Suppressor macrophage treated with lipopolysaccharide for 4 hours (primary cell): ENCODE results near the gene PDAP1.
"Not testable (repeated sequence)": the region's sequence is repeated elsewhere in the genome, so short reads cannot be mapped to it uniquely, and the experiment has no call there.

Source experiments
- DNase-seq: peaks from one replicate; pipeline ENCODE4 v3.0.0-alpha.2; 2020

PDAP1 gene

DNA sequence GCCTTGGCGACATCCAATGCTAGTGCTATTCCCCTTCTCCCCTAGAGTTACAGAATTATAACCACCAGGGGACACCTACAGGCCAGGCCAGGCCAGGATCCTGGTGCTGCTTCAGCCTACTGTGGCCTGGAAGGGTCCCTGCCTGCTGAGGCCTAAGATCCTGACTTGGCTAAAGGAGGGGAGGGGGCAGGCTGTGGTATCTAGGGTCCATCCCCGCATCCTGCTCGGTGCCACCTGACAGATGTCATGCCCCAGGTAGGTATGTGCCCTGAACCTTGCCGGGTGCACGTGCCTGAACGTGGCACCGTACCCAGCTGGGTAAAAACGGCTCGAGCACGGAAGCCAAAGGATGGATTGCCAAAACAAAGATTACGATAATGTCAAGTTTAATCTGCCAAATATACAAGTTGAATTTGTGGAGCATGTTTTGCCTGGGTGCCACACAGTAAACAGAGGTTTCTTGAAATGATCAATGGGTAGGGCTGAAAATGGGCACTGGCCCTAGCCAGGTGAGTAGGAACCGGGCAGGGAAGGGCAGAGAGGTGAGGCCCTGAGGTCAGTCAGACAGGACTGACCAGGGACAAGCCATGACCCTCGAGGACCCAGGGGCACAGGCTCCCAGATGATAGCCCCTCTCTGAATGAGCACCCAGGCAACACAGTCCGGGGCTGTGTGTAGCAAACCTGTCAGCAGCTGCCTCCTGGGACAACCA lies 12.6 kb downstream of the PDAP1 start:
- DNase-seq, result no peak

DNA sequence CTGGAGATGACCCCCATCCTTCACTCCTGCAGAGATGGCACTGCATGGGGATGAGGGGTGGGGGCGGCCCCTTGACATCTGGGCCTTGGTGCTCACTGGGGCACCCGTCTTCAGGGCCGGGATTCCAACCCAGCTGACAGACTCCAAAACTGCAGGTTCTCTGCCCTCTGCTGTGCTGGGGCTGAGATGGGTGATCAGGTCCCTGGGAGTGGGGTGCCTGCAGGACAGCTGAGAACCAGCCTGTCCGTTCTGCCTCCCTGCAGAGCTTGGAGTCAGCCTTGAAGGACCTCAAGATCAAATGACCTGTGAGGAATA lies 14.3 kb downstream of the PDAP1 start:
- no peak for DNase-seq

DNA sequence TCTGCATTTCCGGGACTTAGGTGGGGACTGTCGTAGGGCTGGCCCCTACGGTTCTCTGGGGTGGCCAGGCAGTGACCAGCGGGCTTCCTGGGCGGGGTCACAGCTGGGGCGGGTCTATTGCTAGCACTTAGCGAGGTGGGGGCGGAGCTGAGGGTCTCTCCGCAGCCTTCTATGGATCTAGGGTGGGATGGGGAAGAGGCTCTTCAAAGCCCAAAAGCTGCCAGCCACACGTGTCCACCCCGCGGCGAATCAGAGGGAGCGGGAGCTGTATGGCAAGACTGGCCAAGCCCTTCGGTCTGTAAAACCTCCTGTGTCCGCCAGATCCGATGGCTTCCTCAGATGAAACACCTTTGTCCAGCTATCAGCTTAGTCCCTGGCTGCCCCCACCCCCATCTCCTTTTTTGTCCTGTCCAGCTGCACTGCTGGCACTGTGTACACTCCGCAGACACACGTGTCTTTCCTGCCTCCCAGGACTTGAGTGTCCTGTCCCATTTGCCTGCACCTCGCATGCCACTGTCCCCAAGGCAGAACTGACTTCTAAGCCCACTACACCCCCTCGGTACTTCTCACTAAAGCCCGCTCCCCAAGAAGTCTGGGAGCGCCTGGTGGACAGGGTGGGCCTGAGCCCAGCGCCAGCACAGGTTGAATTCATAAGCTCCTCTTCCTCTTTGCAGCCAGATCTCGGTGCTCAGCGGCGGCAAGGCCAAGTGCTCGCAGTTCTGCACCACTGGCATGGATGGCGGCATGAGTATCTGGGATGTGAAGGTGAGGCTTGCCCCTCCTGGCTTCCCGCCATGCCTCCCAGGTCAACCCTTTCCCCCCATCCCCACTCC lies 14.8 kb downstream of the PDAP1 start:
- DNase-seq, result no peak

DNA sequence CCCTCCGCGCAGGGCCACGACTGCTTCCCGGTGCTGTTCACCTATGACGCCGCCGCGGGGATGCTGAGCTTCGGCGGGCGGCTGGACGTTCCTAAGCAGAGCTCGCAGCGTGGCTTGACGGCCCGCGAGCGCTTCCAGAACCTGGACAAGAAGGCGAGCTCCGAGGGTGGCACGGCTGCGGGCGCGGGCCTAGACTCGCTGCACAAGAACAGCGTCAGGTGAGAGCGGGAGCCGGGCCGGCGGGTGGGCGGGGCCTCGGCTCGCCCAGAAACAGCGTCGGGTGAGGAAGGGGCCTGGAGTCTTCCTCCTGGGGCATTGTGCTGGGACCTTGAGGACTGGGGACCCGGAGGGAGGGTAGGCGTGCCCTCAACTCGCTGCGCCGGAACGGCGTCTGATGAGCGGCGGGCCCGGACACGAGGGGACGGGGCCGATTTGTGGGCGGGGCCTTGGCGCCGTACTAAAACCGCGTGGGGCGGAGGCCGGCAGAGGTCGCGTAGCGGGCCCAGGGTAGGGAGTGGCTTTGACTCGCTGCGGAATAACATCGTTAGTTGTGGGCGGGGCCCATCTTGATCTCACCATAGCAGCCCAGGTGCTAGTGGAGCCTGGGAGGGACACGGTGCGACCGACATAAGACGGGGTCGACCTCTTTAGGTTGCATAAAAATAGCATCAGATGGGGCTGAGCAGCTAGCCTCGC lies 15.6 kb downstream of the PDAP1 start:
- DNase-seq, result peak; percentile 47

DNA sequence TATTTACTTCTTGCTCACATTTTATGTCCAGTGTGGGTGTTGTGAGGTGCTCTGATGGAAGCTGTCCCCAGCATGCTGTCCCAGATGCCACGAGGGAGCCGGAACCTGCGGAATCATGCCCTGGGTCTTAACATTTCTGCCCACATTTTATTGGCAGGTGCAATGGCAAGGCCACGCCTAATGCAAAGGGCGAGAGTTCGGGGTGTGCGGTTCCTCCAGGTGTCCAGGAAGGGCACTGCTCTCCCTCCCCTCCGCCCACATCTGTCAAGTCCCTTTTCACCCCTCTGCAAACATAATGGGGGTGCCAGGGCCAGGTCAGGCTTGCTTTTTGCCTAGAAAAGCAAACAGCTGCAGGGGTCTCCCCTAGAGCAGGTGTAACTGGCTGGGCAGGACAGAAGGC lies 16.4 kb downstream of the PDAP1 start:
- no peak for DNase-seq

DNA sequence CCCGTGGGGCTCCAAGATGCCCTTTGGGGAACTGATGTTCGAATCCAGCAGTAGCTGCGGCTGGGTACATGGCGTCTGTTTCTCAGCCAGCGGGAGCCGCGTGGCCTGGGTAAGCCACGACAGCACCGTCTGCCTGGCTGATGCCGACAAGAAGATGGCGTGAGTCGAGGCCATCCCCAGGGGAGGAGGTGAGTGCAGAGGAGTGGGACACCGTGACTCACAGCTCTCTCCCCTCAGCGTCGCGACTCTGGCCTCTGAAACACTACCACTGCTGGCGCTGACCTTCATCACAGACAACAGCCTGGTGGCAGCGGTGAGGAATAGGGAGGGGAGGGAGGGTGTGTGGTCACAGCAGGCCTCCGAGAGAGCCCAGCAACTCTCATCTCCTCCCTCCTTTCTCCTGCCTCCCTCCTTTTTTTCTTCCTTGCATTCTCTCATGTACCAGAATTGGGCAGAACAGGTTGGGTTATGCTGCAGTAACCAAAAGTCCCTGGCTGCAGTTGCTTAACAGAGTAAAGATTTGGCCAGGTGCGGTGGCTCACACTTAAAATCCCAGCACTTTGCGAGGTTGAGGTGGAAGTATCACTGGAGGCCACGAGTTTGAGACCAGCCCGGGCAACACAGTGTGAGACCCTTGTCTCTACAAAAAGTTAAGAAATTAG lies 17.3 kb downstream of the PDAP1 start:
- no peak for DNase-seq

DNA sequence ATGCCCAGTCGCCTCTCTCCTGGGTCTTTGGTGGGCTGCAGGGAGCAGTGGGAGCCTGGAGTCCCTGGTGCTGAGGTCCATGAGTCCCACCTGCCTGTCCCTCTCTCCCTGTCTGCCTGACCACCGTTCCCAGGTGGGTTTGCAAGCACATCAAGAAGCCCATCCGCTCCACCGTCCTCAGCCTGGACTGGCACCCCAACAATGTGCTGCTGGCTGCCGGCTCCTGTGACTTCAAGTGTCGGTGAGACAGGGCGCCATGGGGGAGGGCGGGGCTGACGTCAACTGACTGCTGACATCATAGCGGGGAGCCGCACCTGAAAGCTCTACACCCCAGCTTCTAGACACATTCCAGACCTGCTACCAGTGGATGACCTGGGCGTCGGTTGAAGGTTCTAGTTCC lies 18.6 kb downstream of the PDAP1 start:
- DNase-seq, result no peak

DNA sequence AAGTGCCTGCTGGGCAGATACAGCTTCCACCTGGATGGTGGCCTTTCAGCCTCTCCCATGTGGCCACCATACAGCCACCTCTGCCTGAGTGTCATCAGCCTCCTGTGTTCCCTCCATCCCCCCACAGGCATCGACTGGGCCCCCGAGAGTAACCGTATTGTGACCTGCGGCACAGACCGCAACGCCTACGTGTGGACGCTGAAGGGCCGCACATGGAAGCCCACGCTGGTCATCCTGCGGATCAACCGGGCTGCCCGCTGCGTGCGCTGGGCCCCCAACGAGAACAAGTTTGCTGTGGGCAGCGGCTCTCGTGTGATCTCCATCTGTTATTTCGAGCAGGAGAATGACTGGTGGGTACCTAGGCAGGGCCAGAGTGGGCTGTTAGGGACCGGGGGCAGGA lies 20.5 kb downstream of the PDAP1 start:
- DNase-seq, result no peak

DNA sequence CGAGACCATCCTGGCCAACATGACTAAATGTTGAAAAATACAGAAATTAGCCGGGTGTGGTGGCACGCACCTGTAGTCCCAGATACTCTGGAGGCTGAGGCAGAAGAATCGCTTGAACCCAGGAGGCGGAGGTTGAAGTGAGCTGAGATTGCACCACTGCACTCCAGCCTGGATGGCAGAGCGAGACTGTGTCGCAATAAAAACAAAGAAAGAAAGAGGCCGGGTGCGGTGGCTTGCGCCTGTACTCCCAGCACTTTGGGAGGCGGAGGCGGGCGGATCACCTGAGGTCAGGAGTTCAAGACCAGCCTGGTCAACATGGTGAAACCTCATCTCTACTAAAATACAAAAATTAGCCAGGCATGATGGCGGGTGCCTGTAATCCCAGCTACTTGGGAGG lies 21.2 kb downstream of the PDAP1 start:
- DNase-seq, result not testable (repeated sequence)

DNA sequence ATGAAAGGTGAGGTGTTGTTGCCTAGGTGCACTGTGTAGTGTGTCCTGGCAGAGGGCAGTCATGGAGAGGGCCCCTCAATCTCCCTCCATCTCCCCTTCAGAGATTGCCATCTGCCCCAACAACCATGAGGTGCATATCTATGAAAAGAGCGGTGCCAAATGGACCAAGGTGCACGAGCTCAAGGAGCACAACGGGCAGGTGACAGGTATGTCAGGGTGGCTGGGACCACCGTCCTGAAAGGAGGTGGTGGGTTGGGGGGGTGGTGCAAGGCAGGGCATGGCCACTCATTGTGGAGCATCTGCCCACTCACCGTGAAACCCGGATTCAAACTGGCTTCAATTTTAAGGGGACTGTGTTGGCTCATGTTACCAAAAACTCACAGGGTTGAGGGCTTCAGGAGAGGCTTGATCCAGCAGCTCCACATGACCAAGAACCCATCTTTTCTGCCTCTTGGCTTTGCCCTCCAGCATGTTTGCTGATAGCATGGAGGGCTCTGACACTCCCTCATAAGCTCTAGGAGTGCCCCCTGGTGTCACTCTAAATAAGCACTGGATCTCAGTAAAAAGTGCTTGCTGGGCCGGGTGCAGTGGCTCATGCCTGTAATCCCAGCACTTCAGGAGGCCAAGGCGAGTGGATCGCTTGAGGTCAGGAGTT lies 21.7 kb downstream of the PDAP1 start:
- peak; percentile 63 for DNase-seq

DNA sequence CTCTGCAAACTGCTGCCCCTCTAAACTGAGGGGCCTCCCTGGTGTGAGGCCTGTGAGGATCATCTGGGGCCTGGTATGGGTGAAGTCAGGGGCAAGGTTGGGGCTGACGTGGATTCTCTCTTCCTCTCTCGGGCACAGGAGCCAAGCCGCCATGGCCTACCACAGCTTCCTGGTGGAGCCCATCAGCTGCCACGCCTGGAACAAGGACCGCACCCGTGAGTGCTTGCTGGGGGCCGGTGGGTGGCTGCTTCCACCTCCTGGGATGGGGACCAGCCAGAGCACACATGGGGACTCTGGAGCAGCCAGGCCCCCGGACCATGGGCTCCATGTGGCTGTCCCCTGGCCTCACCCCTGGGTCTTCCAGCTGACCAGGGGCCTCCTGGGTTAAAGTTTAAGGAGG lies 22.8 kb downstream of the PDAP1 start:
- DNase-seq, result no peak

DNA sequence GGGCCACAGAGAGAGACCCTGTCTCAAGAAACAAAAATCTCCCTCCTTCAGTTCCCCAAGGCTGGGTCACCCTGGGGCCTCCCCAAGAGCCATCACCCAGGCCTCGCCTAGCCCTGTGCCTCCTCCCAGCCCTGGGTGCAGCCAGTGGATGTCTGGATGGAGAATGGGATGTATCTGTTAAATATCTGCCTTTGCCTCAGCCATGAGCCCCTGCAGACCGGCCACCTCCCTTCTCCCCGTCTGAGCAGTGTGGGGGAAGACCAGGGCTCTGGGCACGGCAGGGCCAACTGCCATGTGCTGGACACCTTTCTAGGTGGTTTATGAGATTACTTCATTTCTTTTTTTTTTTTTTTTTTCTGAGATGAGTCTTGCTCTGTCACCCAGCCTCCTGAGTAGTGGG lies 23.9 kb downstream of the PDAP1 start:
- DNase-seq, result no peak

DNA sequence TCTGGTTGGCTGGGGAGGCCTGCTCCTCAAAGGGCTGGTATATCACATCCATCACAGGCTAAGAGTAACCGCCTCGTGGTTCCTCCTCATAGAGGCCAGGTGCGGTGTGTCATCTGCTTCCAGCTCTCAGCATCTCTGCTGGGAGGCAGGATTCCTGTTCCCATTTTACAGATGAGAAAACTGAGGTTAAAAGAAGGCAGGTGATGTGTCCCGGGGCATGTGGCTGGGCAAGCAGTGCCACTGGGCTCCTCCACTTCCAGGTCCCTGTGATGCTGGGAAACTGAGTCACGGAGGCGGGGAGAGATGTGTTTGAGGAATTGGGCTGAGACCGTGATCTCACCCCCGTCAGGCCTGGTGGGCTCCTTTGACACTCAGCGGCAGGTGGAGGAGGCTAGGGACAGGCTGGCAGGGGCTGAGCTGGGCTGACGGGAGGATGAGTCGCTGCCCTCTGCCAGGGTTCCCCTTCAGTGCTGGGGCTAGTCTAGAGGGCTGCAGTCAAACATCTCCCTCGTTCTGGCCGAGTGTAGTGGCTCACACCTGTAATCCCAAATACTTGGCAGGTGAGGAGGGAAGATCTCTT lies 24.5 kb downstream of the PDAP1 start:
- no peak for DNase-seq

DNA sequence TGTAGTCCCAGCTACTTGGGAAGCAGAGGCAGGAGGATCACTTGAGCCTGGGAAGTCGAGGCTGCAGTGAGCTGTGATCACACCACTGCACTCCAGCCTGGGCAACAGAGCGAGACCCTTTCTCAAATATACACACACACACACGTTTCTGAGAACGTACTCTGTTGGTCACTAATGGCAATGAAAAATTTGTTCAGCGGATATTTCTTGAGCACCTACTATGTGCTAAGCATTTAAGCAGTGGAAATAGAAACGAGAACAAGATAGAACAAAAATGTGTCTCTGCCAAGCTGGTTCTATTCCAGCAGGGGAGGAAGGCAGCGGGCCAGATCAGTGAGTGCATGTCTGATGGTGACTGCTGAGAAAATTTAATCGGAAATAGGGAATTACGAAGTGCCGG lies 25.2 kb downstream of the PDAP1 start:
- DNase-seq, result no peak

DNA sequence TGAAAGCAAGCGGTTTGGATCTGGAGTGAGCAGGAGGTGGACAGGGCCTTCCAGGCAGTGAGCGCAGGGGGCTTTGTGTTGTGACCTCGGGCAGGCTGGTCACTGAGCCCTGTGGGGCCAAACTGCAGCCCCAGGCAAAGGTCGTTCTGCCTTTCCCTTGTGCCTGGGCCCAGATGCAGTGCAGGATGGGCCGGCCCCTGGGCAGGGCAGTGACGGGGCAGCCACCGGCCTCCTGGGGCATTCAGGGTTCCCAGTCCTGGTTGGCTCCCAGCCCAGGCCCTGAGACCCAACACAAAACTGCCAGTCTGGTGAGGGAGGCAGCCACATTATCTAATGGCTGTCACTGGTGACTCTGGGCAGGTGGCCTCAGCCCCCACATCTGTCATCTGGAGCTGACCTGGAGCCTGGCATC lies 26.7 kb downstream of the PDAP1 start:
- no peak for DNase-seq

DNA sequence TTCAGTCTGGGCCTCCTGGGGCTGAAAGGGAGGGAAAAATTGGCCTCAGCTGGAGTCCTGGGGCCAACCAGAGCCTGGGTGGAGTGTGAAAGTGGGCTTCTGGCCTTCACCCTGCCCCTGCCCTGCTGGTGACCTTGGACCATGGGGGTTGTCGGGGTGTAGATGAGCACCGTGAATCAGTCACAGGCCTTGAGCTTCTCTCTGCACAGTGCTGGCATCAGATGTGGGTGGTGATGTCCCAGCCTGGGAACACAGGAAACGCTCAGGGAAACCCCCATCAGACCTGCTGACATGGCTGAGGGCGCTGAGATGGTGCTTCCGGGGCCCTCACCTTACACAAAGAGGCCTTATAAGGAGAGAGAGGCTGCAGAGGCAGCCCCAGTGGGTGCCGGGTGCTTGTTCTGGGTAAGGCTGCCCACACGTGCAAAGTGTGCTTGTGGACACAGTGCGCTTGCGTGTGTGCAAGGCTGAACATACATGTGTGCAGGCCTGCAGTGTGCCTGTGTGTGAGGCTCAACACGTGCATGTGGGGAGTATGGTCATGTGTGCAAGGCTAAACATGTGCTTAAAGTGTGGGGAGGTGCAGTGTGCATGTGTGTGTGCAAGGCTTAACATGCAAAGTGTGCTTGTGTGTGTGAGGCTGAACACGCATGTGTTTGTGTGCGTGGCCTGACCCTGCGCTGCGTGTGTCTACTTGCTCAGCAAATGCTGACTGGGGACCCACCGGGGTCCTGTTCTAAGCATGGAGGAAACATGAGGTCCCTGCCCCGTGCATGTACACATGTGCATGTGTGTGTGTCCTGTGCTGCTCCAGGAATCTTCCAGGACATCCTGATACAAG lies 27.4 kb downstream of the PDAP1 start:
- peak; percentile 75 for DNase-seq

DNA sequence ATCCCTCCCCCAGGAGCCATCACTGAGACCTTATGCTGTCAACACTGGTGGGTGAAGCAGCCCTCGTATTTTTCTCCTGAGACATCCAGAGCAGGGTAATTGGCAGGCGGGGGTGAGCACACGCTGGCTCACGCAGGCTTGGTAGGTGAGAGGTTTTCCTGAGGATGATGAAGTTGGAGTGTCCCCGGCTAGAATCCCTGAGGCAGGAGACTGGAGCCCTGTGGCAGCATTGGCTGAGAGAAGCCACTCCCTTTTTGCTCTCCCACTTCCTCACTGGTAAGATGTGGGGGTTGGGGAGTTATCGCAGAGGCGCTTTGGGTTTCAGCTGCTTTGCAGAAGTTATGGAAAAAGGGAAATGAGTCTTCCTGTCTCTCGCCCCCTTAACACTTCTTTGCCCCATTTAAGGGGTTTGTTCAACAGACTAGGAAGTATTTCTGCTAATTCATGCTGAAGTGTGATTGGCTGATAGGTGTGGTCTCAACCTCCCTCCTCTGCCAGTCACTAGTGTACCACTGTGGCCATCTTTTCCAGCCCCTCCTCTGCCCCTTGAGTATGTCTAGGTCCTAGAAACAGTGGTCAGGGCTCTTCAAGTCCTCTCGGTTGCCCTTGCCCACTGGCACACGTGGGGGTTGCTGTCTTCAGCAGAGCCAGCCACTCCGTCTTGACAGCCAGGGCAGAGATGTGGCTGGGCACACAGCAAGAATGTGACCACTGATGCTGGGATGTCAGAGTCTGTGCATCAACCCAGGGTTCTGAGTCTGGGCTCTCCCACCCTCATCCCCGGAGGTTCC lies 28.2 kb downstream of the PDAP1 start:
- DNase-seq, result peak; percentile 96

DNA sequence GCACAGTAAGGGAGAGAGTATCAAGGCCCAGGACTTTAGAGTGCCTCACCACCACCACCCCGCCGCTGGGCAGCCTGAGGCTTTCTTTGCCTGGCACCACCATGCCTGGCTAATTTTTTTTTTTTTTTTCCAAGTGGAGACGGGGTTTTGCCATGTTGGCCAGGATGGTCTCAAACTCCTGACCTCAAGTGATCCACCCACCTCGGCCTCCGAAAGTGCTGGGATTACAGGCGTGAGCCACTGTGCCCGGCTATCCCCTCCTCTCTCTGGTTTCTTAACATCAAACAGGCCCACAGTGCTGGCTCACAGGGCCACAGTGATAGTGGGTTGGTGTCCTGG lies 28.7 kb downstream of the PDAP1 start:
- not testable (repeated sequence) for DNase-seq

DNA sequence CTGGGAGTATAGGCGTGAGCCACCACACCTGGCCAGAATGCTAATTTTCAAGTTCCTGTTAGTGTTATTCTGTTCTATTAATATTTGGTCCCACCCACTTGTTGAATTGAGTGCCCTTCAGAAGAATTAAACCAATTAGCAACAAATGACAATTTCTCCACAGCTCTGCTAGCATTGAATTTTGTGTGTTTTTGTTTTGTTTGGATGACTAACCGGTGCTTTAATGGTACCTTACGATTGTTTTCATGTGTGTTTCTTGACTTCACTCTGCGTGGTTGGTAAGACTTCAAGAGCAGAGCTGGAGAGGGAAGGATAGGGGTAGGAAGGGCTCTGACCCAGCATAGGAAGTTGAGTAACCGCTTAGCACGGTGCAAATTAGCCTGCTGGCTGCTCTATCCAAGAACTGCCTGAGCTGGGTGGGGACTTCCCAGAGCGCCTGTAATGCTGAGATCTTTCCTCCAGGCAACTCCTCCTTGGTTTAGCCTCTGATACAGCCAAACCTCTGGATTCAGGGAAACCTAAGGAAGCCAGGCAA lies 29.3 kb downstream of the PDAP1 start:
- peak; percentile 93 for DNase-seq

DNA sequence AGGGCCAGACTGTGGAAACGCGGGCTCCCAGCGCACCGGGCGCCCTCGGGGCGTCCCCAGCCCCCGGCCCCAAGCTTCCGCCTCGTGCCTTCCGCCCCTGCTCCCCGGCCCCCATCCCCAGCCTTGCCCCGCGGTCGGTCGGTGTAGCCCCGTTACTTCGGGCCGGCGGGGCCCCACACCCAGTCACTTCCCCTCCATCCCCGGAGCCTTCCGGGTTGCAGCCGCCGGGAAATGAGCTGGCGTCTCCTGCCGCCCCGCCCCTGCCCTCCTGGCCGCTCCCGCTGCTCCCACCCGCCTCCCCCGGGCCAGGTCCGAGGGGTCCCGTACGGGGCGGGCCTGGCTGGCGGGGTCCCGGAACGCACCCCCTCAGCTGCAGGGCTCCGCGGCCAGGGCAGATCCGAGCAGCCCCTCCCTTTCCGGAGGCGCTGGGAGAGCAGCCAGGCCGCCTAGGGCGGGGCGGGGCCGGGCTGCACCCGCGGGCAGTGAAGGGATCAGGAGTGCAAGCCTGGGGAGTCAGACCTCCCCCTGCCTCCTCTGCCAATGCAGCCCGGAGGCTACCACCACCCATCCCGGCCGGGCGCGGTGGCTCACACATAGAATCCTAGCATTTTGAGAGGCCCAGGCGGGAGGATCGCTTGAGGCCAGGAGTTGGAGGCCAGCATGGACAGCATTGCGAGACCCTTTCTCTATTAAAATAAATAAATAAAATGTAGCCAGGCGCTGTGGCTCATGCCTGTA lies 33.2 kb downstream of the PDAP1 start:
- DNase-seq, result peak; percentile 81
